Measurements from ENCODE around the gene CELF1. TPM values are rescaled to one million over a fixed set of nuclear protein-coding genes. Genes with fewer than 3 reads are reported as not detected.

The CELF1 gene
- total RNA-seq, 4 donors from 2014 or later = 82.2 to 146 (median 106) TPM

GRCh38 chr11:47495856-47496217, 57.1 kb downstream of the CELF1 start:
- Histone ChIP-seq H3K27me3 (no peaks in the 10 kb centered on the region), H3K27ac (peak overlapping the region in 1 of 4 donors; percentile 40), H3K4me1 (peaks cover 15 to 72% (median 18%) of the 10 kb centered on the region in 3 donors), H3K36me3 (no peaks in the 10 kb centered on the region), H3K4me3 (no peak overlapping the region), H3K9me3 (no peaks in the 10 kb centered on the region)
- 18 to 63% methylated on average over 1 of the region's 1 CpG for WGBS, 2 donors (ENCODE audit: low coverage in 1 of 2)
- no peak for ATAC-seq
- TF ChIP-seq CTCF (IDR thresholded peaks at IDR 0.05) (no peak), POLR2A (IDR thresholded peaks at IDR 0.05) (no peak)

DNA sequence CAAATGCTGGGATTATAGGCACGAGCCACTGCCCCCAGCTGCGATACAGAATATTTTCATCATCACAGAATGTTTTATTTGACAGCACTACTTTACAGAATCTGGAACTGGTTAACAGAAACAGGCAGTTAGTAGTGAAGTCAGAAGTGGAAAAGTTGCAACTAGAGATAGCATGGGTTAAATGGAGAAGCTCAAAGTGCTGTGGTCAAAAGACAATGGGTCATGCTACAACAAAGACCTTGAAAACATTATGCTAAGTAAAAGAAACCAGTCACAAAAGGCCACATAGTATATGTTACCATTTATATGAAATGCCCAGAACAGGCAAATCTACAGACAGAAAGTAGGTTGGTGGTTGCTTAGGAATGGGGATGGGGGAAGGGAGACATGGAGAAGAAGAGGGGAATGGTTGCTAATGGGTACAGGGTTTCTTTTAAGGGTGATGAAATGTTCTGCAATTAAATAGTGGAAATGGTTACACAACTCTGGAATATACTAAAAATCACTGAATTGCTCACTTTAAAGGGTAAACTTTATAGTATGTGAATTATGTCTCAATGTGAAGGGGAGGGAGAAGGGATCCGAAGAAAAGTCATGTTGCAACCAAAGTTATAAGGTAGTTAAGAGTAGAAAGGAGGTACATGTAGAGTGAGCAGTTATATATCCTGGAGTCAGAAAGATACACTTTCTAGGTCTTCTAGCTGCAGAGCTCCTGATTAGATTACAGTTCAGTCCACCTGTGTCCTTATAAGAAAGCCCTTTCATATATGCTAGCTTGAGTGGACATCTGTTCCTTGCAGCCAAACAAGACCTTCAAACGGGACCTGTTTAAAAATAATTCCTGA, 57.7 kb downstream of the CELF1 start:
- Histone ChIP-seq H3K27ac (peak overlapping the region in 1 of 4 donors; percentile 12), H3K36me3 (no peaks in the 10 kb centered on the region), H3K4me3 (no peak overlapping the region), H3K9me3 (no peaks in the 10 kb centered on the region), H3K4me1 (peaks cover 15 to 66% (median 18%) of the 10 kb centered on the region in 3 donors), H3K27me3 (no peaks in the 10 kb centered on the region)
- TF ChIP-seq EP300 (IDR thresholded peaks at IDR 0.05) (no peak), POLR2A (IDR thresholded peaks at IDR 0.05) (no peak), POLR2AphosphoS5 (IDR thresholded peaks at IDR 0.05) (no peak), CTCF (IDR thresholded peaks at IDR 0.05) (no peak)
- 30 to 45% methylated on average over 3 of the region's 4 CpGs for WGBS, 2 donors (ENCODE audit: low coverage in 1 of 2)
- no peak for ATAC-seq

DNA sequence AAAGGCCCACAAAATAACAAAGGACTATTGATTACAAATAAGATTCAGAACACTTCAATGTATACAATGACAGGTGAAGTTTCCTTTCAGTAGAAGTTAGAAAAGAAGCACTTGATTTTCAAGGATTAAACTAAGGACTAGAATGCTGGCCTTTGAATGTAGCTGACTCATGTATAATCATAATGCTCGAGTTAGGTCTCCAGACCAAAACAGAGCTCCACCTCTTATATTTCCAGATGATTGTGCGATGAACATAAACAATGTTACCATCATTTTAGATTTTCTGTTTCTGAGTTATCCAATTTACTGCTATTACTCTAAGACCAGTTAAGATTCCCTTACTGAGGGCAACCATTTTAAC, 63.6 kb downstream of the CELF1 start:
- Histone ChIP-seq H3K4me1 (peaks cover 0 to 34% (median 6%) of the 10 kb centered on the region in 3 donors), H3K27ac (peak overlapping the region in 1 of 4 donors; percentile 26), H3K27me3 (no peaks in the 10 kb centered on the region), H3K9me3 (no peaks in the 10 kb centered on the region), H3K36me3 (peaks cover 0 to 41% of the 10 kb centered on the region in 2 donors), H3K4me3 (no peak overlapping the region)
- TF ChIP-seq POLR2A (IDR thresholded peaks at IDR 0.05) (no peak), POLR2AphosphoS5 (IDR thresholded peaks at IDR 0.05) (no peak), EP300 (IDR thresholded peaks at IDR 0.05) (no peak), CTCF (IDR thresholded peaks at IDR 0.05) (no peak)
- no peak for ATAC-seq
- WGBS, 2 donors (ENCODE audit: low coverage in 1 of 2) = 48 to 59% methylated on average over 2 of the region's 2 CpGs

DNA sequence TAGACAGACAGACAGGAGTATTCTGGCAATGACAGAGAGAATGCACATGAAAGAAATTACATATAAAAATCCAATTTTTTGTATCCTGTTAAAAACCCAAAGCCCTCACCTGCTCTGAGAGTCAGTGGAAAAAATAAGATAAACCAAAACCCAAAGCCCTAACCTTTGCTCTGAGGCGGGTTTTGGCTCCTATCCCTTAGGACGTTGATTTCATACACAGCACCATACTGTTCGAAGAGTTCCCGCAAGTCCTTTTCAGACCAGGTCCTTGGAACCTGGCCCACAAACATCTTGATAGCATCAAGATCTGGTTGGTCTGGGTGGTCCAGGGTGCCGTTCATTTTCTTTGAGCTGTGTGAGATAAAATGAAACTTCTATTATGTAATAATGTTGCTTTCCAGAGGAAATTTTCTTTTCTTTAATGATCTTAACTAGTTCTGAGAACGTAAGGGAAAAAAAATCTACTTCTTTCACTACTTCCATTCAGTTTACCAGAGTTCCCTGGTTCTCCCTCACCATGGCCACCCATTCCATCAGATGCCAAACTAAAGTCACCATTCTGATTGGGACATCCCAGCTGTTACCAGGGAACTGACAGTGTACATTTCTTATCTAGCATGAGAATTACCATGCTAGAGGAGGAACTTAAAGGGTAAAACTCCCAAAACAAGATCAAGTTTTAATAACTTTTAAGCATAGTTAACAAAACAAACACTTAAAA, 64.1 kb downstream of the CELF1 start:
- Histone ChIP-seq H3K4me1 (peaks cover 0 to 28% (median 6%) of the 10 kb centered on the region in 3 donors), H3K4me3 (no peak overlapping the region), H3K27me3 (no peaks in the 10 kb centered on the region), H3K9me3 (no peaks in the 10 kb centered on the region), H3K36me3 (peaks cover 0 to 47% of the 10 kb centered on the region in 2 donors), H3K27ac (peak overlapping the region in 1 of 4 donors; percentile 26)
- ATAC-seq = no peak
- WGBS, 2 donors (ENCODE audit: low coverage in 1 of 2) = 56 to 65% methylated on average over 5 to 6 of the region's 6 CpGs
- TF ChIP-seq CTCF (IDR thresholded peaks at IDR 0.05) (no peak), POLR2AphosphoS5 (IDR thresholded peaks at IDR 0.05) (no peak), EP300 (IDR thresholded peaks at IDR 0.05) (no peak), POLR2A (IDR thresholded peaks at IDR 0.05) (no peak)

Measured in gastroesophageal sphincter (tissue), 4 donors.